HepG2 (cell line): ENCODE data around the gene PDPR. TPM values are rescaled to one million over a fixed set of nuclear protein-coding genes. Genes with fewer than 3 reads are reported as not detected.
A peak's percentile ranks its signal among the peaks of the same experiment; 100 is the strongest.
"Not testable (repeated sequence)": the region's sequence is repeated elsewhere in the genome, so short reads cannot be mapped to it uniquely, and the experiment has no call there.

Experiments used
- ATAC-seq: fragments of 200-7000 bp; cut with Tn5 transposase; 3 replicates; pipeline ENCODE4 v1.9.1; 2020; ENCODE audit warnings: mild to moderate bottlenecking, moderate library complexity
- BruUV-seq: library from RNA; stranded (reverse); fragments of 400-500 nt; replicated peaks from 2 replicates; lab custom pipeline; 2021; lab: Mats Ljungman, UMichigan
- CTCF ChIA-PET: fragments of 300-600 bp; formaldehyde crosslinking; extraction: SDS; loops from one replicate; lab custom pipeline; 2021; ENCODE audit warnings: low total read pairs, inconsistent platforms, low intra/inter-chr PET ratio; lab: Yijun Ruan, JAX
- POLR2A ChIA-PET: fragments of 350-600 bp; sonication (Branson Sonifier 250); formaldehyde crosslinking; loops from one replicate; lab custom pipeline; 2020; ENCODE audit warnings: antibody characterized with exemption, inconsistent platforms; lab: Yijun Ruan, JAX
- DNase-seq: peaks from one replicate; pipeline ENCODE4 v3.0.0-alpha.2; 2015; ENCODE audit warnings: low spot score
- FAIRE-seq: peaks from 3 replicates; lab custom pipeline; 2011; peaks lifted over from hg19 to GRCh38; lab: Jason Lieb, UNC
- H2AFZ ChIP-seq: one replicate; pipeline ENCODE4 v1.6.1; 2011; ENCODE audit warnings: low read length, inconsistent platforms
- H3K27ac ChIP-seq: fragments of 300-600 bp; 3 replicates; pipeline ENCODE4 v1.8.0; 2011; ENCODE audit warnings: mixed run types, mild to moderate bottlenecking, mixed read lengths, low read length, inconsistent platforms; ENCODE audit not compliant: insufficient read depth; ENCODE audit errors: extremely low read length
- H3K27me3 ChIP-seq, 2 experiments: fragments of 200-600 bp in 1 of 2; 2 replicates in 1 of 2; 3 replicates in 1 of 2; pipeline versions ENCODE4 v1.6.0 to v1.8.0; 2011; ENCODE audit warnings: low read length in 2 of 2, mild to moderate bottlenecking in 2 of 2, moderate library complexity in 2 of 2, inconsistent platforms in 1 of 2; ENCODE audit not compliant: insufficient read depth in 2 of 2, control insufficient read depth in 1 of 2
- H3K36me3 ChIP-seq, 2 experiments: fragments of 200-600 bp in 1 of 2; replicated peaks in 1 of 2; 2 replicates in 1 of 2; 3 replicates in 1 of 2; pipeline versions ENCODE4 v1.5.1 to v1.8.0; 2011; ENCODE audit warnings: low read length in 2 of 2, inconsistent platforms in 1 of 2; ENCODE audit not compliant: insufficient read depth in 2 of 2, control insufficient read depth in 1 of 2
- H3K4me1 ChIP-seq: 2 replicates; pipeline ENCODE4 v1.5.1; 2012; ENCODE audit warnings: low read length, inconsistent platforms; ENCODE audit not compliant: insufficient read depth
- H3K4me2 ChIP-seq: 2 replicates; pipeline ENCODE4 v1.6.0; 2011; ENCODE audit warnings: low read depth, low read length, inconsistent platforms
- H3K4me3 ChIP-seq, 3 experiments: fragments of 200-600 bp in 1 of 3; sonication (generic), shearing (Covaris generic) in 1 of 3; replicated peaks in 1 of 3; 2 replicates each; pipeline ENCODE4 v1.5.1; 2011 to 2016; ENCODE audit warnings: low read length in 3 of 3, inconsistent platforms in 2 of 3, low read depth in 2 of 3, mild to moderate bottlenecking in 2 of 3, control low read depth in 1 of 3, mixed read lengths in 1 of 3; ENCODE audit not compliant: insufficient read depth in 1 of 3
- H3K79me2 ChIP-seq: one replicate; pipeline ENCODE4 v1.6.1; 2011; ENCODE audit warnings: low read length, inconsistent platforms; ENCODE audit not compliant: insufficient read depth
- H3K9ac ChIP-seq: 2 replicates; pipeline ENCODE4 v1.6.0; 2011; ENCODE audit warnings: mild to moderate bottlenecking, low read depth, low read length, inconsistent platforms; ENCODE audit not compliant: insufficient read depth
- H3K9me3 ChIP-seq: 2 replicates; pipeline ENCODE4 v1.5.1; 2012; ENCODE audit warnings: mild to moderate bottlenecking, low read length
- H4K20me1 ChIP-seq: 2 replicates; pipeline ENCODE4 v1.6.0; 2011; ENCODE audit warnings: inconsistent platforms, mild to moderate bottlenecking, low read length, moderate library complexity; ENCODE audit not compliant: insufficient read depth
- ARID5B ChIP-seq: IDR thresholded peaks from 2 replicates; pipeline ENCODE4 v1.4.0; 2020; ENCODE audit warnings: mild to moderate bottlenecking, missing genetic modification reagents
- CEBPG ChIP-seq: IDR thresholded peaks from 2 replicates; pipeline ENCODE4 v1.6.1; 2016
- ELF3 ChIP-seq: IDR thresholded peaks from 2 replicates; pipeline ENCODE4 v1.6.1; 2016; ENCODE audit warnings: missing genetic modification reagents, missing compliant biosample characterization
- FOSL2 ChIP-seq: sonication (generic); formaldehyde crosslinking; IDR thresholded peaks from 2 replicates; pipeline ENCODE4 v1.4.0; 2020; ENCODE audit warnings: missing genetic modification reagents
- GATAD2A ChIP-seq: IDR thresholded peaks from 2 replicates; pipeline ENCODE4 v1.6.1; 2016
- SALL1 ChIP-seq: sonication (generic); formaldehyde crosslinking; IDR thresholded peaks from 2 replicates; pipeline ENCODE4 v1.8.0; 2022; ENCODE audit warnings: mild to moderate bottlenecking, missing genetic modification reagents
- SOX13 ChIP-seq, 3 experiments: fragments of 450-650 bp in 1 of 3; sonication (generic) in 1 of 3; formaldehyde crosslinking in 1 of 3; IDR thresholded peaks in 2 of 3; conservative IDR thresholded peaks in 1 of 3; 2 replicates each; pipeline versions ENCODE4 v1.5.0 to v1.6.1; 2016 to 2020; ENCODE audit warnings: antibody characterized with exemption in 1 of 3, mild to moderate bottlenecking in 1 of 3, missing compliant biosample characterization in 1 of 3, missing genetic modification reagents in 1 of 3, moderate library complexity in 1 of 3
- ZNF687 ChIP-seq: sonication (generic); formaldehyde crosslinking; IDR thresholded peaks from 2 replicates; pipeline ENCODE4 v1.5.1; 2020; ENCODE audit warnings: mild to moderate bottlenecking, missing genetic modification reagents, moderate library complexity
- WGBS: methylation state at CpG from one replicate; pipeline ENCODE4 v1.1.6; 2017; ENCODE audit warnings: low lambda C conversion rate; 5-methylcytosine and 5-hydroxymethylcytosine counted together
- in situ Hi-C: cut with HindIII; loops from 2 replicates; pipeline ENCODE4 v1.10.0; 2017; ENCODE audit warnings: low pct_unique_long_range_greater_than_20kb; ENCODE audit not compliant: extremely low pct_ligation_motif_present
- intact Hi-C: fragments of 100-400 bp; cut with micrococcal nuclease; formaldehyde crosslinking; loops from one replicate; pipeline ENCODE4 v1.10.0; 2022; ENCODE audit not compliant: unreplicated experiment
- polyA plus RNA-seq, 8 experiments: library from polyadenylated mRNA; depleted of rRNA in 3 of 8; stranded (reverse) in 7 of 8; unstranded in 1 of 8; fragments of >200 nt; fragmentation: Illumina TruSeq in 4 of 8; extraction: Trizol in 4 of 8; gene quantifications; 2 replicates each; pipeline versions ENCODE4 v1.2.1 to v1.2.3, GENCODE V29; 2011 to 2016; ENCODE audit warnings: low read depth in 4 of 8, missing spikeins in 1 of 8, mixed read lengths in 1 of 8; ENCODE audit not compliant: insufficient read depth in 1 of 8
- total RNA-seq, 5 experiments: library from RNA; depleted of rRNA; stranded (reverse); fragments of >200 nt; fragmentation: Illumina TruSeq; extraction: Trizol; gene quantifications; 2 replicates each; pipeline ENCODE4 v1.2.3, GENCODE V29; 2016; ENCODE audit warnings: low read depth in 1 of 5

Gene PDPR
- total and polyA plus RNA-seq, 2 of the 13 experiments (the other 11 are each of a cell fraction or from before 2014, with no cell fraction given), result 19.5 to 29.9 TPM

GRCh38 chr16:70198230-70198629 is 84.1 kb downstream of the PDPR start:
- ATAC-seq, H3K79me2 ChIP-seq, H2AFZ ChIP-seq, H3K9ac ChIP-seq, intact Hi-C loops, in situ Hi-C loops, H3K27ac ChIP-seq, H4K20me1 ChIP-seq, H3K36me3 ChIP-seq, H3K9me3 ChIP-seq, CTCF ChIA-PET, POLR2A ChIA-PET: not testable (repeated sequence)
- Histone ChIP-seq H3K4me1 (peaks cover 20% of the 10 kb centered on the region), H3K4me2 (peak overlapping the region; percentile 49; the same call in 1 of the 2 replicates)
- 0 out of 2 replicates have a peak, but pooled peaks have one; percentile 2 for TF ChIP-seq CEBPG (CRISPR knock-in tag)
- TF ChIP-seq, all 625 proteins: peak for 1; not testable (repeated sequence) for 624
- not testable (repeated sequence) for FAIRE-seq, BruUV-seq, H3K4me3 ChIP-seq, DNase-seq, H3K27me3 ChIP-seq
- 68% methylated on average over 4 of the region's 9 CpGs for whole genome bisulfite sequencing

GRCh38 chr16:70198666-70199065 is 84.5 kb downstream of the PDPR start:
- intact Hi-C loops; H4K20me1 ChIP-seq; POLR2A ChIA-PET; H3K4me3 ChIP-seq; CTCF ChIA-PET; BruUV-seq; H3K27me3 ChIP-seq; H3K9me3 ChIP-seq; H3K36me3 ChIP-seq; H3K9ac ChIP-seq; H3K27ac ChIP-seq; H3K79me2 ChIP-seq; in situ Hi-C loops; FAIRE-seq; TF ChIP-seq SOX13 (IDR thresholded peaks at IDR 0.05): not testable (repeated sequence)
- TF ChIP-seq FOSL2 (CRISPR knock-in tag), result 0 out of 2 replicates have a peak, but pooled peaks have one; percentile 11
- TF ChIP-seq ARID5B (CRISPR knock-in tag), result peak; percentile 49
- 0 out of 2 replicates have a peak, but pooled peaks have one; percentile 0 for TF ChIP-seq CEBPG (CRISPR knock-in tag)
- TF ChIP-seq ELF3 (CRISPR knock-in tag), result 0 out of 2 replicates have a peak, but pooled peaks have one; percentile 25
- TF ChIP-seq SOX13 (CRISPR knock-in tag; conservative IDR thresholded peaks at IDR 0.05 in 1 of 2, IDR thresholded peaks at IDR 0.05 in 1 of 2), result peak in 1 of 2 experiments; percentile 45; a peak in 1 of 4 replicates
- TF ChIP-seq GATAD2A (CRISPR knock-in tag), result 0 out of 2 replicates have a peak, but pooled peaks have one; percentile 42
- peak; percentile 32; the same call in 1 of the 2 replicates for TF ChIP-seq SALL1
- peak; percentile 34; the same call in 1 of the 2 replicates for TF ChIP-seq ZNF687
- WGBS, result 7% methylated on average over 3 of the region's 3 CpGs
- ATAC-seq (peak; percentile 34), DNase-seq (peak; percentile 36)
- Histone ChIP-seq H2AFZ (peak overlapping the region; percentile 32), H3K4me2 (peak overlapping the region; percentile 49), H3K4me1 (peaks cover 20% of the 10 kb centered on the region)
